GM13977 (cell line): ENCODE measurements around the gene SUN1.

Source experiments
- DNase-seq: peaks from one replicate; pipeline ENCODE4 v3.0.0; 2012; ENCODE audit warnings: low spot score
- in situ Hi-C: fragments of 300-500 bp; cut with MboI; formaldehyde crosslinking; loops from one replicate; pipeline ENCODE4 v1.12.0; 2022; ENCODE audit warnings: low sequenced_read_pairs, low pct_unique_long_range_greater_than_20kb, mixed read lengths, inconsistent platforms; ENCODE audit not compliant: unreplicated experiment
- TF ChIP-seq, protein P1 (sequence below): IDR thresholded peaks from 2 replicates; pipeline ENCODE4 v1.5.1; 2012; ENCODE audit warnings: mild to moderate bottlenecking, control low read depth; ENCODE audit not compliant: insufficient read depth; ENCODE audit errors: extremely low read depth, missing control alignments

The SUN1 gene

DNA sequence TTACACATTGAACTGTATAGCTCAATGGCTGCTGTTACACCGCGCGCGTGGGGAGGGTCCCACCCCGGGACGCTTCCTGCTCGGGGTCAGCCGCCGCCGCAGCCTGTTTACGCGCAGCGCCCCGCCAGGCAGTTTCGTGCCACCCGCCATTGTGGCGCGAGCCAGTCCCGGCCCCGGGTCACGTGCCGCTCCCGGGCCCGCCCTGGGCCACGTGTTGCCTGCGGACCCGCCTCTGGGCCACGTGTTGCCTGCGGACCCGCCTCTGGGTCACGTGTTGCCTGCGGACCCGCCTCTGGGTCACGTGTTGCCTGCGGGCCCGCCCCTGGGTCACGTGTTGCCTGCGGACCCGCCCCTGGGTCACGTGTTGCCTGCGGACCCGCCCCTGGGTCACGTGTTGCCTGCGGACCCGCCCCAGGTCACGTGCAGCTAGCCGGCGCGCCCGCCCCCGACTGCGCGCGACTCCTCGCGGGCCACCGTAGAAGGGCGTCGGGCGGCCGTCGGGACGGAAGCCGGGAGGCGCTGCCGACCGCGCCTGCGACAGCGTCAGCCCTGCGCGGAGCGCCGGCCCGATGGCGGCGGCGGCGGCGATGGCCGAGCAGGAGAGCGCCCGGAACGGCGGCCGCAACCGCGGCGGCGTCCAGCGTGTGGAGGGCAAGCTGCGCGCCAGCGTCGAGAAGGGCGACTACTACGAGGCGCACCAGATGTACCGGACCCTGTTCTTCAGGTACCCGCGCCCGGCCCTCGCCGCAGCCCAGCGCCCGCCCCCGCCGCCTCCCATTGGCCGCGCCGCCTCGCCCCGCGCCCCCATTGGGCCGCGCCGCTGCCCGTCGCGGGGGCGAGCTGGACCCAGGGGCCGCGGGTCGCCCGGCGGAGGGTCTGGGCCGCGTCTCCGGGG is 44.0 kb downstream of the SUN1 start, which contains the start of gene GET4:
GET4 (plus strand) TSS at position 478 of the 895 bp plus-strand sequence; CDS start at position 570, 92 bp downstream.
- in situ Hi-C loops: no loop called here
- TF ChIP-seq, protein P1, sequence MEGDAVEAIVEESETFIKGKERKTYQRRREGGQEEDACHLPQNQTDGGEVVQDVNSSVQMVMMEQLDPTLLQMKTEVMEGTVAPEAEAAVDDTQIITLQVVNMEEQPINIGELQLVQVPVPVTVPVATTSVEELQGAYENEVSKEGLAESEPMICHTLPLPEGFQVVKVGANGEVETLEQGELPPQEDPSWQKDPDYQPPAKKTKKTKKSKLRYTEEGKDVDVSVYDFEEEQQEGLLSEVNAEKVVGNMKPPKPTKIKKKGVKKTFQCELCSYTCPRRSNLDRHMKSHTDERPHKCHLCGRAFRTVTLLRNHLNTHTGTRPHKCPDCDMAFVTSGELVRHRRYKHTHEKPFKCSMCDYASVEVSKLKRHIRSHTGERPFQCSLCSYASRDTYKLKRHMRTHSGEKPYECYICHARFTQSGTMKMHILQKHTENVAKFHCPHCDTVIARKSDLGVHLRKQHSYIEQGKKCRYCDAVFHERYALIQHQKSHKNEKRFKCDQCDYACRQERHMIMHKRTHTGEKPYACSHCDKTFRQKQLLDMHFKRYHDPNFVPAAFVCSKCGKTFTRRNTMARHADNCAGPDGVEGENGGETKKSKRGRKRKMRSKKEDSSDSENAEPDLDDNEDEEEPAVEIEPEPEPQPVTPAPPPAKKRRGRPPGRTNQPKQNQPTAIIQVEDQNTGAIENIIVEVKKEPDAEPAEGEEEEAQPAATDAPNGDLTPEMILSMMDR: peak; percentile 37
- peak; percentile 93 for DNase-seq

- in situ Hi-C loops: no loop called here
- TF ChIP-seq, protein P1: no peak
- no peak for DNase-seq
Observed at GRCh38 chr7:876972-877311, 44.7 kb downstream of the SUN1 start.

GRCh38 chr7:877312-878232 is 45.3 kb downstream of the SUN1 start:
- no peak for DNase-seq
- in situ Hi-C loops: no loop called here
- TF ChIP-seq, protein P1: no peak

- TF ChIP-seq, protein P1: no peak
- in situ Hi-C loops: no loop called here
- DNase-seq: no peak
Observed at GRCh38 chr7:879093-879492, 46.8 kb downstream of the SUN1 start.

DNA sequence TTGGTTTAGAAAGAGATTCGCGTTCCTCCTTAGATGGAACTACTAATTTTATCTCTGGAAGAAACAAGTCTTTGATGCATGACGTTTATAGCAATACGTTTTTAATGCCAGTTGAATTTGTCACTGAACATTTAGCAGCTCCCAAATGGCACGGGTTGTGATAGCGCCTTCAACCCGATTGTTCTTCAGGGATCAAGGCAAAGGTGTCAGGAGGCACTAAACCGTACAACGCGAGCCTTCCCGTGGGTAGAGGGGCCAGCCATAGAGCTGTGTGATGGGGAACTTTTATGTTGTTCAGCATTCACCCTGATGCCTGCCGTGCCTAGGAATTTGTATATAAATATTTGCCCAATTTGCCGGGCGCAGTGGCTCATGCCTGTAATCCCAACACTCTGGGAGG is 47.4 kb downstream of the SUN1 start:
- TF ChIP-seq, protein P1: no peak
- in situ Hi-C loops: no loop called here
- DNase-seq: no peak

DNA sequence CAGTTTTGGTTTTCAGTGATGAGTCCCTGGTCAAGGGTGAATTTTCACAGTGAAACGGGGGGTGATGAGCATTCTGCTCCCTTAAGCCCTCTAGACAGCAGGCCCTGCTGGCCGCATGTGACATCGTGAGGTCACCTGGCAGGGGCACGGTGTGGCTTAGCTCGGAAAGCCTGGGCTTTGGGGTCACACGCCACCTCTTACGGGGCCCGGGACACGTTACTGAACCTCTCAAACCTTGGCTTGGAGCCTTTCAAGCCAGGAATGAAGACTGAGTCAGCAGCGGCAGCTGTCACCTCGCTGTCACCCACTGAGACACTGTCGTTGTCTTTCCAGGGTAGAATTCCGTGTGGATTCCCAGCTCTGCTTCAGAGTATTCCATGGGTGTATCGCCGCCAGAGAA is 48.2 kb downstream of the SUN1 start:
- in situ Hi-C loops: no loop called here
- TF ChIP-seq, protein P1: no peak
- no peak for DNase-seq
